K562 treated with DMSO at 1 percent for 24 hours (cell line): ENCODE measurements around the gene C1QA. TPM values are rescaled to one million over a fixed set of nuclear protein-coding genes. Genes with fewer than 3 reads are reported as not detected.

Experiments
- total RNA-seq: library from RNA; unstranded; fragments of 300-600 nt; gene quantifications from 2 replicates; pipeline ENCODE4 v1.2.3, GENCODE V29; 2022; ENCODE audit warnings: low read depth; ENCODE audit not compliant: insufficient read depth

The C1QA gene
- total RNA-seq: not detected in 2 replicates

GRCh38 chr1:22636353-22636752, at the start of gene C1QA:
Gene C1QA, plus strand, starts transcription at chr1:22636628. Its CDS starts 989 bp downstream, at chr1:22637617.

GRCh38 chr1:22643381-22643780, 7.0 kb downstream of the C1QA start, which contains the start of gene C1QC:
Gene C1QC, plus strand, starts transcription at chr1:22643633. Its CDS starts 391 bp downstream, at chr1:22644024.

GRCh38 chr1:22652881-22653316, 16.5 kb downstream of the C1QA start, which contains the start of gene C1QB:
Gene C1QB, plus strand, starts transcription at chr1:22653236. Its CDS starts 6,227 bp downstream, at chr1:22659463.

Other genes starting within 250 kb of the C1QA start
- 13.3 and 13.6 TPM in 2 replicates for gene ZBTB40, start 184.8 kb upstream of the C1QA start, total RNA-seq
- gene EPHA8, start 73.1 kb upstream of the C1QA start, total RNA-seq: not detected in 2 replicates
- not detected in 2 replicates for gene C1QC, start 7.0 kb downstream of the C1QA start, total RNA-seq
- not detected in 2 replicates for gene C1QB, start 16.6 kb downstream of the C1QA start, total RNA-seq
- 0.98 TPM in 2 replicates for gene EPHB2, start 74.2 kb downstream of the C1QA start, total RNA-seq